ENCODE results near the gene TNFAIP6.

TNFAIP6 gene

DNA sequence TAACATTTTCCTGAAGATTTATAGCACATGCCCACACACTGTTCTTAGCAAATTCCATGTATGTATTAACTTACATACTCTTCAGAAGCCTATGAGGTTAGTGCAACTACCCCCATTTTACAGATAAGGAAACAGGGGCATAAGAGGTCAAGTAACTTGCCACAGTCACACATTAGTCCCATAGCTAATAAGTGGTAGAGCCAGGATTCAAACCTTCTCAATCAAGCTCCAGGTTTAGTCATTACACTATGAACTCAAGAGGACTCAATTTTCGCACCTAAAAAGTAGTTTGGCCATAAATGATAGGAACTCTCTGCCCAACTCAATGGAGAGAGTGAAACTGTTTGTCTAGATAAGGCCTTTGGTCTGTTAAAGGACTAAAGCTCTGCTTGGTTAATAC, 42.6 kb downstream of the TNFAIP6 start:
- no peak for TF ChIP-seq CTCF (IDR thresholded peaks at IDR 0.05; ENCODE audit: borderline replicate concordance, control extremely low read depth, extremely low read depth, insufficient read depth, missing control alignments)
- in situ Hi-C loops (cut with MboI; ENCODE audit: low sequenced_read_pairs, unreplicated experiment) = no loop called here
- DNase-seq (ENCODE audit: low spot score) = no peak

- no peak for DNase-seq (ENCODE audit: low spot score)
- in situ Hi-C loops (cut with MboI; ENCODE audit: low sequenced_read_pairs, unreplicated experiment) = no loop called here
- no peak for TF ChIP-seq CTCF (IDR thresholded peaks at IDR 0.05; ENCODE audit: borderline replicate concordance, control extremely low read depth, extremely low read depth, insufficient read depth, missing control alignments)
Measured at GRCh38 chr2:151401149-151401548, 43.8 kb downstream of the TNFAIP6 start.

DNA sequence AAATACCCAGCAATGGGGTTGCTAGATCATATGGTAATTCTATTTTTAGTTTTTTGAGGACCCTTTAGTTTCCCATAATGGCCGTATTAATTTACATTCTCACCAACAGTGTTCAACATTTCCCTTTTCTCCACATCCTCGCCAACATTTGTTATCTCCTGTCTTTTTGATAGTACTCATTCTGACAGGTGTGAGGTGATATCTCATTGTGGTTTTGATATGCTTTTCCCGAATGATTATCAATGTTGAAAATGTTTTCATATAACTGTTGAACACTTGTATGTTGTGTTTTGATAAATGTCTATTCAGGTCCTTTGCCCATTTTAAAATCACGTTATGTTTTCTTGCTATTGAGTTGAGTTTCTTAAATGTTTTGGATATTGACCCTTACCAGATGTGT, 46.5 kb downstream of the TNFAIP6 start:
- in situ Hi-C loops (cut with MboI; ENCODE audit: low sequenced_read_pairs, unreplicated experiment) = no loop called here
- DNase-seq (ENCODE audit: low spot score) = no peak
- no peak for TF ChIP-seq CTCF (IDR thresholded peaks at IDR 0.05; ENCODE audit: borderline replicate concordance, control extremely low read depth, extremely low read depth, insufficient read depth, missing control alignments)

DNA sequence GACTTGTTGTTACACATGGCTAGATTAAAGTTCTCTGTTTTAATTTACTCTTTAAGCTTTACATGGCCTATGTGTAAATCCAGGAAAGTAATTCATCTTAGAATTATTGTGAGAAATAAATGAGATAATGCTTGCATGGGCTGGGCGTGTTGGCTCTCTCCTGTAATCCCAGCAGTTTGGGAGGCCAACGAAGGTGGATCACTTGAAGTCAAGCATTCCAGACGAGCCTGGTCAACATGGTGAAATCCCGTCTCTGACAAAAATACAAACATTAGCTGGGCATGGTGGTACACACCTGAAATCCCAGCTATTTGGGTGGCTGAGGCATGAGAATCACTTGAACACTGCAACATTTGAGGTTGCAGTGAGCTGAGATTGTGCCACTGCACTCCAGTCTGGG, 48.0 kb downstream of the TNFAIP6 start:
- in situ Hi-C loops (cut with MboI; ENCODE audit: low sequenced_read_pairs, unreplicated experiment) = no loop called here

DNA sequence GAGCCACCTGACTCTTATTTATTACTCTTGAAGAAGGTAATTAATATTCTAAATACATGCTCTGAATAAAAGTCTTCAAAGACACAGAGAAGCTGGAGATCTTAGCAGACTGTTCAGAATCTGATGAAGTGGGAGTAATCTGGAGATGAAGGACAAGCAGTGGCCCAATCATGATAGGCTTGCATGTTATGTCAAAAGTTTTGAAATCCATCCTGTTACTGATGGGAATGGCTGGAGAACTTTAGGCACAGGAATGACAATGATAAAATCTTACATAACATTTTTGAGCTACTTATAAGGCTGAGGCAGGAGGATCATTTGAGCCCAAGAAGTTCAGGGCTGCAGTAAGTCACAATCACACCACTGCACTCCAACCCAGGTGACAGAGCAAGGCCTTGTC, 49.9 kb downstream of the TNFAIP6 start:
- DNase-seq (ENCODE audit: low spot score) = no peak
- TF ChIP-seq CTCF (IDR thresholded peaks at IDR 0.05; ENCODE audit: borderline replicate concordance, control extremely low read depth, extremely low read depth, insufficient read depth, missing control alignments) = no peak
- in situ Hi-C loops (cut with MboI; ENCODE audit: low sequenced_read_pairs, unreplicated experiment) = no loop called here

More for the DNA sequence above, 48.0 kb downstream of the TNFAIP6 start:
- no peak for DNase-seq (ENCODE audit: low spot score)
- TF ChIP-seq CTCF (IDR thresholded peaks at IDR 0.05; ENCODE audit: borderline replicate concordance, control extremely low read depth, extremely low read depth, insufficient read depth, missing control alignments) = no peak

DNA sequence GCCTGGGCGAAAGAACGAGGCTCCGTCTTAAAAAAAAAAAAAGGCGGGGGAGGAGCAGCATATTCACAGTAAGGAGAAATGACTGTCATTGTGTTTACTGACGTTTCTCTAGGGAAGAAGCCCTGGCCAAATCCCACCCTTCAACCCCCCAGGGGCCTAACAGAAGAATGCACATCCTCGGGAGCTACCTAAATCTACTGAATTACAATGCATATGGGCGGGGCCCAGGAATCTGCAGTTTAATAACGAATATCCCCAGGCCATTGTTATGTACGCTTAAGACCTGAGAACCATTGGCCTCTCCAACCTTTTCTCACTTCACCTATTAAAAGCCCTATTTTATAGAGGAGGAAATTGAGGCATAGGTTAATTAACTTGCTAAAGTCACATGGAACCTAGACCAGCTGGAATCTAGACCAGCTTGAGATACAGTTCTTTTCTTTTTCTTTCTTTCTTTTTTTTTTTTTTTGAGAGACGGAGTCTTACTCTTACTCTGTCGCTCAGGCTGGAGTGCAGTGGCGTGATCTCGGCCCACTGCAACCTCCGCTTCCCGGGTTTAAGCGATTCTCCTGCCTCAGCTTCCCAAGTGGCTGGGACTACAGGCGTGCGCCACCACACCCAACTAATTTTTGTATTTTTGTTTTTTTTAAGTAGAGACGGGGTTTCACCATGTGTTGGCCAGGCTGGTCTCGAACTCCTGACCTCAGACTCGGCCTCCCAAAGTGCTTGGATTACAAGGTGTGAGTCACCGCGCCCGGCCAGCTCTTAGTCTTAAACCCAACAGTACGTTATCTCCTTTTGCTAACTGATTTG, 51.6 kb downstream of the TNFAIP6 start:
- no peak for TF ChIP-seq CTCF (IDR thresholded peaks at IDR 0.05; ENCODE audit: borderline replicate concordance, control extremely low read depth, extremely low read depth, insufficient read depth, missing control alignments)
- no peak for DNase-seq (ENCODE audit: low spot score)
- in situ Hi-C loops (cut with MboI; ENCODE audit: low sequenced_read_pairs, unreplicated experiment) = no loop called here

Measured in GM13976 (cell line).